Cardiac fibroblast (primary cell): ENCODE measurements around the gene GPR180.

Experiments
- DNase-seq, 2 donors: peaks; one replicate each; pipeline versions ENCODE4 v3.0.0 to v3.0.0-alpha.2; 2010; ENCODE audit warnings: low read depth in 2 of 2
- H3K4me3 ChIP-seq, 2 donors: replicated peaks in 1 of 2; 1 replicate in 1 of 2; 2 replicates in 1 of 2; pipeline ENCODE4 v1.5.1; 2011; ENCODE audit warnings: low read depth in 2 of 2, low read length in 2 of 2, mild to moderate bottlenecking in 2 of 2, moderate library complexity in 1 of 2
- CTCF ChIP-seq: IDR thresholded peaks from one replicate; pipeline ENCODE4 v1.5.1; 2011; ENCODE audit warnings: low read depth, mild to moderate bottlenecking, low read length, inconsistent platforms

GPR180 gene

GRCh38 chr13:94678845-94679244, 77.2 kb downstream of the GPR180 start:
- DNase-seq, result no peak
- no peak for TF ChIP-seq CTCF
- H3K4me3 ChIP-seq, result no peak overlapping the region

- H3K4me3 ChIP-seq, result no peak overlapping the region
- TF ChIP-seq CTCF, result no peak
- no peak for DNase-seq
These were observed 78.0 kb downstream of the GPR180 start for GRCh38 chr13:94679614-94680013.

GRCh38 chr13:94682229-94682628, 80.6 kb downstream of the GPR180 start:
- no peak for TF ChIP-seq CTCF
- no peak overlapping the region for H3K4me3 ChIP-seq
- no peak for DNase-seq

- DNase-seq, result no peak
- no peak overlapping the region for H3K4me3 ChIP-seq
- no peak for TF ChIP-seq CTCF
These were observed 81.8 kb downstream of the GPR180 start for GRCh38 chr13:94683409-94683808.
